Aorta (tissue), 5 donors: ENCODE measurements around the gene SNRPD2. TPM values are rescaled to one million over a fixed set of nuclear protein-coding genes. Genes with fewer than 3 reads are reported as not detected.
A peak's percentile ranks its signal among the peaks of the same experiment; 100 is the strongest.

Experiments used
- ATAC-seq: fragments of 200-7000 bp; cut with Tn5 transposase; one replicate; pipeline ENCODE4 v1.9.1; 2022; ENCODE audit warnings: moderate library complexity; ENCODE audit not compliant: low FRiP score
- DNase-seq, 2 donors: peaks; one replicate each; pipeline ENCODE4 v3.0.0-alpha.2; 2020
- H3K27ac ChIP-seq, 2 donors: one replicate each; pipeline ENCODE4 v1.5.1; 2013; ENCODE audit warnings: low read length in 2 of 2, mild to moderate bottlenecking in 2 of 2, moderate library complexity in 2 of 2, control low read depth in 1 of 2, inconsistent platforms in 1 of 2, low read depth in 1 of 2
- H3K27me3 ChIP-seq, 2 donors: one replicate each; pipeline ENCODE4 v1.6.1; 2013; ENCODE audit warnings: control low read depth in 1 of 2, low read length in 1 of 2, mild to moderate bottlenecking in 1 of 2, moderate library complexity in 1 of 2; ENCODE audit not compliant: insufficient read depth in 2 of 2, control insufficient read depth in 1 of 2
- H3K36me3 ChIP-seq, 2 donors: one replicate each; pipeline ENCODE4 v1.6.1; 2013; ENCODE audit warnings: control low read depth in 1 of 2, low read length in 1 of 2, mild to moderate bottlenecking in 1 of 2; ENCODE audit not compliant: insufficient read depth in 2 of 2, control insufficient read depth in 1 of 2
- H3K4me1 ChIP-seq, 2 donors: one replicate each; pipeline ENCODE4 v1.6.1; 2013; ENCODE audit warnings: low read length in 2 of 2, control low read depth in 1 of 2, mild to moderate bottlenecking in 1 of 2, moderate library complexity in 1 of 2; ENCODE audit not compliant: insufficient read depth in 2 of 2, control insufficient read depth in 1 of 2
- H3K4me3 ChIP-seq, 2 donors: one replicate each; pipeline ENCODE4 v1.5.1; 2013; ENCODE audit warnings: low read length in 2 of 2, control low read depth in 1 of 2, mild to moderate bottlenecking in 1 of 2
- H3K9me3 ChIP-seq: one replicate; pipeline ENCODE4 v1.6.1; 2013; ENCODE audit warnings: mild to moderate bottlenecking, low read length; ENCODE audit not compliant: control insufficient read depth
- WGBS, 2 donors: extraction: QIAGEN DNeasy Blood & Tissue Kit; methylation state at CpG; one replicate each; pipeline ENCODE4 v1.1.7; 2013; 5-methylcytosine and 5-hydroxymethylcytosine counted together
- intact Hi-C, 2 donors: fragments of 100-400 bp; cut with DNase I; formaldehyde crosslinking; loops; one replicate each; pipeline versions ENCODE4 v1.14.2 to v1.15.0; 2022
- polyA plus RNA-seq, 2 donors: library from polyadenylated mRNA; stranded (reverse); fragments of 200-250 nt; gene quantifications; one replicate each; pipeline ENCODE4 v1.2.3, GENCODE V29; 2013
- total RNA-seq, 2 donors: library from RNA; stranded (reverse); fragmentation: NEBNext Ultra II Directional; extraction: Animal tissue kit (Norgen Biotek cat#: 25700); gene quantifications; one replicate each; pipeline ENCODE4 v1.2.1, GENCODE V29; 2021
- donor health status: healthy with polysubstance abuse.
- donor health status: Bipolar disorder and iron deficiency.
- donor health status: DM: no; HTN: no; CAD: no.
- donor health status: DM: no; HTN: no; CAD: no.
- donor health status: DM: yes; HTN: yes; CAD: no.

The SNRPD2 gene
- total and polyA plus RNA-seq, 4 donors, result 203 to 345 (median 262) TPM

DNA sequence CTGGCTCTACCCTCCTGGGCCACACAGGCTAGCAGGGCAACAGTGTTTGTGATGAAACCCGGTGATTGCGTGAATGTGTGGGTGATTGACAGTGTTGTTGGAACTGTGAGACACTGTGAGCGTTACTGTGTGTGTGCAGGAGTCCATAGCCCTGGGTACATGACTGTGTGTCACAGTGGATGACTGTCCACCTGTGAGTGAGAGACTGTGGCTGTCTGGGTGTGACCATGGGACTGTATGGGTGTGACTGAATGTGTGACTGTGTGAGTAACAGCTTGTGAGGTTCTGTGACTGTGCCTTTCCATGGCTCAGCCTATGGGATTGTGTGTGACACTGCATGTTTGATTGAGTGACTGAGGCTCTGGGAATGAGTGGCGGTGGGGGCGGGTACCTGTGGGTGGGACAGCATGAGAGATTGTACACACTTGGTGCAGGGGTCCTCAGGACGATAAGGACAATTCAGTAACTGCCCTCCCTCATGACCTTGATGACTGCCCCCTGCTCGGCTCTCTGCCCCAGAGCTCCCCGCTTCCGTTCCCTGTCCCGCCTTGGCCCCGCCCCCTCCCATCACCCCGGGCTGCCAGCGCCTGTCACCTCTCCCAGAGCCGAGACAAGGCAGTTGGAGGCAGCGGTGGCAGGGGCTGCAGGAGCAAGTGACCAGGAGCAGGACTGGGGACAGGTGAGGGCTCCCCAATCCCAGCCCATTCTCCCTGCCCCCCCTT, 24.0 kb downstream of the SNRPD2 start, which contains the start of gene GIPR:
Gene GIPR, plus strand, starts transcription at position 602 of the 722 bp plus-strand sequence. CDS start 1,300 bp downstream, outside the sequence.
- Histone ChIP-seq H3K27ac (no peak within 1 kb of the TSS), H3K4me1 (no peaks in the 10 kb centered on the region), H3K27me3 (peaks cover 0 to 2% of the 10 kb centered on the region in 2 donors), H3K9me3 (no peaks in the 10 kb centered on the region), H3K4me3 (no peak within 1 kb of the TSS), H3K36me3 (no peaks in the 10 kb centered on the region)
- peak in 1 of 2 donors; percentile 79 for DNase-seq
- intact Hi-C loops, result no loop called here
- WGBS, 2 donors, result 13 to 14% methylated on average over 15 of the region's 15 CpGs
- peak; percentile 34 for ATAC-seq

DNA sequence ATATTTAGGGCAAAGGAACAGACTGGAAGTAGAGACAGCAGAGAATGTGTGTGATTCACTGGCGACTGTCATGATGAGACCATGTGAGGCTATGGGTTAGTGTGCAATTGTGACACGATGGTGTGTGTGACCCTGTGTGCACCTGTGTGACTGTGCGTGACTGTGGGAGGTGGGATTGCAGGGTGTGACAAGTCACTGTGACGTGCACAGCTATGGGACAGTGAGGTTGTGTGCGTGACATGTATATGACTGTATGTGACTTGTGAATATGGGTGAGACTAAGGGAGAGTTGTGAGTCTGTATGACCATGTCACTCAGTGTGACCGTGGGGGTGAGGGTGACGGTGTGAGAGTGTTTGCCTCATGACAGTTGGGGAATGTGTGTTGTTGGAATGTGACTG, 27.2 kb downstream of the SNRPD2 start:
- 58 to 69% methylated on average over 7 of the region's 7 CpGs for WGBS, 2 donors
- no peaks in the 10 kb centered on the region for H3K36me3 ChIP-seq
- no peak overlapping the region for H3K27ac ChIP-seq
- DNase-seq (no peak), ATAC-seq (no peak)
- H3K4me3 ChIP-seq, result no peak overlapping the region
- intact Hi-C loops, result no loop called here
- no peaks in the 10 kb centered on the region for H3K9me3 ChIP-seq
- H3K4me1 ChIP-seq, result no peaks in the 10 kb centered on the region
- H3K27me3 ChIP-seq, result peaks cover 0 to 2% of the 10 kb centered on the region in 2 donors

DNA sequence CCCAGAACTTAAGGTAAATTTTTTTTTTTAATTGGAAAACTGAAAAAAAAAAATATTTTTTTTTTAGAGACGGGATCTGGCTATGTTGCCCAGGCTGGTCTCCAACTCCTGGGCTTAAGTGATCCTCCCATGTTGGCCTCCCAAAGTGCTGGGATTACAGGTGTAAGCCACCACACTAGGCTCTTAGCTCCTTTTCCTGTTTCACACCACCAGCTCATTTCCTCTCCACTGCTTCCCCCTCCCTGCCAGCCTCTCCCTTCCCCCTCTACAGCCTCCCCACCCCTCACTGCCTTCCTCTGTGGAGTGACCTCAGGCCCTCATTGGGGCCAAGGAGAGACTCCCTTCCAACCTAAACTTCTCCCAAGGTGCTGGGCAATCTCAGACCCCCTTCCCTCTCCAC, 28.0 kb downstream of the SNRPD2 start:
- no peak for ATAC-seq
- Histone ChIP-seq H3K9me3 (no peaks in the 10 kb centered on the region), H3K4me1 (no peaks in the 10 kb centered on the region), H3K27me3 (peaks cover 0 to 2% of the 10 kb centered on the region in 2 donors), H3K4me3 (no peak overlapping the region), H3K27ac (no peak overlapping the region), H3K36me3 (no peaks in the 10 kb centered on the region)
- WGBS, 2 donors, result 71 to 100% methylated on average over 1 of the region's 1 CpG
- no peak for DNase-seq
- intact Hi-C loops, result no loop called here

DNA sequence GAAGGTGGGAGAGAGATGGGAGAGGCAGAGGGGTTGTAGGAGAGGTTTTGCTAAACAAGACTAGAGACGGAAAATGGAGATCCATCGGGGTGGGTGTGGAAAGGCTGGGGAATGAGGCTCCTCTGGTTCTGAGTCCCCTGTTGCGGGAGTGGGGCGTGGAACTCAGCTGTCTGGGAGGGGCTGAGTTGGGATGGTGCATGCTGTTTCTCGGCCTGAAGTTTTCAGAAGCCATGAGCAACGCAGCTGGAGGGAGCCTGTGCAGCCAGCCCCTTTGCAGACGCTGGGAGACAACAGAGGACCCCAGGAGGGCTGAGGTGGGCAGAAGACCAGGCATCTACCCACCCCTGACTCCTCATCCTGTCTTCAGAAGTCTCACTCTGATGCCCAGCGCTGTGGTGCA, 31.1 kb downstream of the SNRPD2 start:
- Histone ChIP-seq H3K4me3 (no peak overlapping the region), H3K4me1 (no peaks in the 10 kb centered on the region), H3K27me3 (peaks cover 0 to 2% of the 10 kb centered on the region in 2 donors), H3K27ac (no peak overlapping the region), H3K36me3 (no peaks in the 10 kb centered on the region), H3K9me3 (no peaks in the 10 kb centered on the region)
- WGBS, 2 donors, result 37 to 46% methylated on average over 8 of the region's 8 CpGs
- intact Hi-C loops, result no loop called here
- ATAC-seq, result no peak
- DNase-seq, result no peak

DNA sequence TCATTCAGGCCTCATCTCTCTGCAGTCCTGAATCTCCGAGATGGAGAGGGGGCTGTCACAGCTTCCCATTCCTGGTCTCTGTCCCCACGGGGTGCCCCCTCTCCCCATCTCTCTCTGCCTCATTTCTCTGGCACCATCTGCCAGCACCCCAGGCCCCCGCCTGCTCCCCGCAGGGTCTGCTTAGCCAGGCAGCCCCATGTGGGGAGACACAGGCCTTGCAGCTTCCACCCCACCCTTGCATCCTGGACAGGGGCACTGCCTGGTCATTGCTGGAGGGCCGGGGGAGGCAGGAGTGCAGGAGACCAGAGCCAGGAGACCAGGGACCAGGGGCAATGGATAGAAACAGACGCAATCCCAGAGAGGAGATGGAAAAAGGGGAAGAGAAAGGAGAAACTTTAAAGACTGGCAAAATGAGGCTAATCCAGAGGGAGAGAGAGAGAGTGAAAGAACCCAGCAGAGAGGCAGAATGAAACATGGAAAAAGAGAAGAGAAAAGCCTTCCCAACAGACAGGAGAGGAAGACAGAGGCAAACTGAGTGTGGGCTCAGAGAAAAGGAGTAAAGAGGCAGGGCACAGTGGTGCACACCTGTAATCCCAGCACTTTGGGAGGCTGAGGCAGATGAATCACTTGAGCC, 32.5 kb downstream of the SNRPD2 start:
- DNase-seq (no peak), ATAC-seq (no peak)
- Histone ChIP-seq H3K4me1 (no peaks in the 10 kb centered on the region), H3K36me3 (no peaks in the 10 kb centered on the region), H3K9me3 (no peaks in the 10 kb centered on the region), H3K27ac (no peak overlapping the region), H3K4me3 (no peak overlapping the region), H3K27me3 (no peaks in the 10 kb centered on the region)
- intact Hi-C loops, result no loop called here
- 72 to 74% methylated on average over 6 of the region's 6 CpGs for WGBS, 2 donors

DNA sequence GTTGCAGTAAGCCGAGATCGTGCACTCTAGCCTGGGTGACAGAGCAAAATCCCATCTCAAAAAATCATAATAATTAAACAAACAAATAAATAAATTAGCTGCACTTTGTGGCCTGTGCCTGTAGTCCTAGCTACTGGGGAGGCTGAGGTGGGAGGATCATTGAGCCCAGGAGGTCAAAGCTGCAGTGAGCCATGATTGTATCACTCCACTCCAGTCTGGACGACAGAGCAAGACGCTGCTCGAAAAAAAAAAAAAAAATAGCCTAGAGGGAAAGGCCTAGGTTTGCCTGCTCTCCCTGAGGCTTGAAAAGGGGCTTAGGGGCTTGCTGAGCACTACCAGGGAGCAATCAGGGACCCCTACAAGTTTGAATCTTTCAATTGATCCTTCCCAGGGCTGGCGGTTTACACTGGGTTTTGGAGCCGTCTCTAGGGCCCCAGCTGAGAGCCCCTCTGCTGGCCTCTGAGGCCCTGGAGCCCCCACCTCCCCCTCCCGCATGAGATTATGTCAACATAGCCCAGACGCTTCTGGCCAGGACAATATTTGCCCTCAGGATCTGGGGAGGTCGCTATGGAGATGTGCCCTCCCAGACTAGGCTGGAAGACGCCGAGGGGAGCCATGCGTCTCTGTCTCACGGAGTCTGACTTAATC, 34.1 kb downstream of the SNRPD2 start:
- no peak overlapping the region for H3K4me3 ChIP-seq
- intact Hi-C loops, result no loop called here
- H3K4me1 ChIP-seq, result no peaks in the 10 kb centered on the region
- ATAC-seq (no peak), DNase-seq (no peak)
- H3K27ac ChIP-seq, result no peak overlapping the region
- no peaks in the 10 kb centered on the region for H3K9me3 ChIP-seq
- H3K36me3 ChIP-seq, result no peaks in the 10 kb centered on the region
- 26 to 27% methylated on average over 14 of the region's 14 CpGs for WGBS, 2 donors
- no peaks in the 10 kb centered on the region for H3K27me3 ChIP-seq

DNA sequence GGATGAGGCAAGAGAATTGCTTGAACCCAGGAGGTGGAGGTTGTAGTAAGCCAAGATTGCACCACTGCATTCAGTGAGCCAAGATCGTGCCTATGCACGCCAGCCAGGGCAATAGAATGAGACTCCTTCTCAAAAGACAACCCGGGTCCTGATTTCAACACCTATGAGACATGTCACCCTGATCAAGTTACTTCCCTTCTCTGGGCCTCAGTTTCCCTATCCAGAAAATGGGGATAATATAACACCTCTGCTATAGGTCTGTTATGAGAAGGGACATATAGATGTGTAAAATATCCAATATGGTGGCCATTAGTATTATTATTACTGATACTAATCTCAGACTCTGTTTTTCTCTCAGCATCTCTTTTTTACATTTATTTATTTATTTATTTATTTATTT, 36.7 kb downstream of the SNRPD2 start:
- no peak overlapping the region for H3K4me3 ChIP-seq
- H3K4me1 ChIP-seq, result no peaks in the 10 kb centered on the region
- H3K27ac ChIP-seq, result no peak overlapping the region
- no peaks in the 10 kb centered on the region for H3K36me3 ChIP-seq
- intact Hi-C loops, result no loop called here
- DNase-seq (no peak), ATAC-seq (no peak)
- H3K9me3 ChIP-seq, result no peaks in the 10 kb centered on the region
- H3K27me3 ChIP-seq, result no peaks in the 10 kb centered on the region
- WGBS, 2 donors, result 33 to 96% methylated on average over 3 of the region's 3 CpGs

DNA sequence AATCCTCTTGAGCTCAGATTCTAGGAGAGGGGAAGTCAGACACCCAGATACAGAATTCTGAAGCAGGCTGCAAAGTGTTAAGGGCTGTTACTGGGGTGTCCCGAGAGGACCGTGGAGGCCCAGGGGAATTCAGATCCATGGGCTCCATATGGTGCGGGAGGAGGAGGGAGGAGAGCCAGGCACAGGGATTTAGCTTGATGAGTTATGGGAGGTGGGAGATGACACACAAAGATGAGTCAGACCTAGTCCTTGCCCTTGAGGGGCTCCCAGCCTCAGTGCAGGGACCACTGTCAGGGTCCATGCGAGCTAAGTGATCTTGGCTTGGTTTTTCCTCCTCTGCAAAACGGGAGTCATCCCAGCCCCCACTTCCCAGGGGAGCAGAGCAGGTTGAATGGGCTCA, 38.1 kb downstream of the SNRPD2 start:
- DNase-seq (no peak), ATAC-seq (no peak)
- Histone ChIP-seq H3K27me3 (no peaks in the 10 kb centered on the region), H3K27ac (no peak overlapping the region), H3K9me3 (no peaks in the 10 kb centered on the region), H3K4me3 (no peak overlapping the region), H3K36me3 (no peaks in the 10 kb centered on the region), H3K4me1 (no peaks in the 10 kb centered on the region)
- whole genome bisulfite sequencing, 2 donors, result 27 to 34% methylated on average over 5 of the region's 5 CpGs
- intact Hi-C loops, result no loop called here
